ENCODE measurements around the gene B4GALNT1.
"Not testable (repeated sequence)": the region's sequence is repeated elsewhere in the genome, so short reads cannot be mapped to it uniquely, and the experiment has no call there.

Gene B4GALNT1

GRCh38 chr12:57637364-57637763 is 4.4 kb upstream of the B4GALNT1 start:
- DNase-seq (ENCODE audit: low spot score): peak; percentile 51

DNA sequence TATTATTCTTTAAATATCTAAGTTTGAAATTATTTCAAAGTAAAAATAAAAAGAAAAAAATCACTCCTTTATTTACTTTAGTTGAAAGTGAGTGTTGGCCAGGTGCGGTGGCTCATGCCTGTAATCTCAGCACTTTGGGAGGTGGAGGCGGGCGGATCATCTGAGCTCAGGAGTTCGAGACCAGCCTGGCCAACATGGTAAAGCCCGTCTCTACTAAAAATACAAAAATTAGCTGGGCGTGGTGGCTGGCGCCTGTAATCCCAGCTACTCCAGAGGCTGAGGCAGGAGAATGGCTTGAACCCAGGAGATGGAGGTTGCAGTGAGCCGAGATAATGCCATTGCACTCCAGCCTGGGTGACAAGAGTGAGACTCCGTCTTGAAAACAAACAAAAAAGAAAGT is 3.7 kb upstream of the B4GALNT1 start:
- not testable (repeated sequence) for DNase-seq (ENCODE audit: low spot score)

GRCh38 chr12:57632073-57632957 is 686 bp downstream of the B4GALNT1 start:
- peak; percentile 27 for DNase-seq (ENCODE audit: low spot score)

DNA sequence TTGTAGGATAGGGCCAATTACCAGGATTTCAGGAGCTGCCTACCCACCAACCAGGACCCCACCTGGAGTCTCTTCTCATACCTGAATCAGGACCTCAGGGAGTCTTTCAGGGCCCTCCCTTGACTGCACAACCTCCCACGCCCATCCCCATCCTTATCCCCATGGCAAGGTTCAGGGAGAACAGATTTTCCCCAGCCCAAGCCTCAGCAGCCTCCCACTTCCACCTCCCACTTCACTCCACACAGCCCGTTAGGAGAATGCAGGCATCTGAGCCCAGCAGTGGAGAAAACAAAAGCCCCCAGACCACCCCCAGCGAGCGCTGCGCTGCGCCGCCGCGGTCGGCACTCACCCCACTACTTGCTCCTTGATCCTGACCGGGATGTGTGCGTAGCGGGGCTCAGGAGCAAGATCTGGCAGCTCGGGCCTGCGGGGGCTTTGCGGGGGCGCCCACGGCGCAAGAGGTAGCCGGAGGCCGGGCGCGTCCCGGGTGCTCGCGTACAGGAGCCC is 1.4 kb downstream of the B4GALNT1 start:
- DNase-seq (ENCODE audit: low spot score): no peak

DNA sequence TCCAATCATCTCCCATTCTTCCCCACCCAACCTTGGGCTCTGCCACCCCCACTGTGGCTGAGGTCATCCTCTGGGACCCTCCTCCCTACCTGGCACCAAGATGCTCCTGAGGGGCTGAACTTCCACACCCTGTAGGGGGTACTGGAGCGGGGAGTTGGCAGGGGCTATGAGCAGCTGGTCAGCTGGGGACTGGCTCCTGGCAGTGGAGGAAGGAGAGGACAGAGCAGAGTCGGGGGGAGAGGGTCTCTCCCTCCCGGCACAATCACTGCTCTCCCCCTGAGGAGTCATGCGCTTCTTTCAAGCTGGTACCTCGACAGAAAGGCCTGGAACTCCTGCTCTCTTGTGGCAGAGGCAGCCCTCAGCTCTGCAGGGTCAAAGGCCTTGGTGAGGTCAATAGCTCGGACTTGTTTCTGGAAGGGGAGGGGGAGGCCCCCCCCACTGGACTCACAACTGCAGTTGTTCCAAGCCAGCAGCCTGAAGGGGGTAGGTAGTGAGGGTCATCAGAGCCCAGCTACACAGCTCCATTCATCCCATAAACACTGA is 2.0 kb downstream of the B4GALNT1 start:
- DNase-seq (ENCODE audit: low spot score): no peak

DNA sequence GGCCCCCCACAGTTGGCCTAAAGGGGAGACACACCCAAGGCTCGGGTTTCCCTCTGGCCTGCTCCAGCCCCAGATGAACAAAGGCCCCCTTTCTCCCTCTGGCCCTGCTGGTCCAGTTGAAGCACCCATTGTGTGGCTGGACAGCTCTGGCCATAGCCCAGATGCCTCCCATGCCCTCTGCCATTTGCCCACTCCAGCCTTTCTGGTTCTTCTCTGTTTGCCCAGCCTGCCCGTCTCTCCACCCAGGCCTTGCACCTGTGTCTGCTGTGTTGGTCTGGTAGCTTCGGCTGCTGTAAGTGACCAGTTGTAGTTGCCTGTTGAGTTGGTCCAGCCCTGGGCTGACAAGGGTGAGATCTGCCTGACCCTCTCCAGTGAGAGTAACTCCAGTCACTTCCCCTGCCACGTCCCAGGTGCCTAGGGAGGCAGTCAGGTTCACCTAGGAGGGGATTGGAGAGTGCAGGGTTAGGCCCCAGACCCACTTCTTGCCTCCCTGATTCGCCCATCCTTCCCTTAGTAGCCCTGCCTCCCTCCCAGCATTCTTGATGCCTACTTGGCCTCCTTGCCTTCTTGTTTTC is 3.0 kb downstream of the B4GALNT1 start:
- no peak for DNase-seq (ENCODE audit: low spot score)

DNA sequence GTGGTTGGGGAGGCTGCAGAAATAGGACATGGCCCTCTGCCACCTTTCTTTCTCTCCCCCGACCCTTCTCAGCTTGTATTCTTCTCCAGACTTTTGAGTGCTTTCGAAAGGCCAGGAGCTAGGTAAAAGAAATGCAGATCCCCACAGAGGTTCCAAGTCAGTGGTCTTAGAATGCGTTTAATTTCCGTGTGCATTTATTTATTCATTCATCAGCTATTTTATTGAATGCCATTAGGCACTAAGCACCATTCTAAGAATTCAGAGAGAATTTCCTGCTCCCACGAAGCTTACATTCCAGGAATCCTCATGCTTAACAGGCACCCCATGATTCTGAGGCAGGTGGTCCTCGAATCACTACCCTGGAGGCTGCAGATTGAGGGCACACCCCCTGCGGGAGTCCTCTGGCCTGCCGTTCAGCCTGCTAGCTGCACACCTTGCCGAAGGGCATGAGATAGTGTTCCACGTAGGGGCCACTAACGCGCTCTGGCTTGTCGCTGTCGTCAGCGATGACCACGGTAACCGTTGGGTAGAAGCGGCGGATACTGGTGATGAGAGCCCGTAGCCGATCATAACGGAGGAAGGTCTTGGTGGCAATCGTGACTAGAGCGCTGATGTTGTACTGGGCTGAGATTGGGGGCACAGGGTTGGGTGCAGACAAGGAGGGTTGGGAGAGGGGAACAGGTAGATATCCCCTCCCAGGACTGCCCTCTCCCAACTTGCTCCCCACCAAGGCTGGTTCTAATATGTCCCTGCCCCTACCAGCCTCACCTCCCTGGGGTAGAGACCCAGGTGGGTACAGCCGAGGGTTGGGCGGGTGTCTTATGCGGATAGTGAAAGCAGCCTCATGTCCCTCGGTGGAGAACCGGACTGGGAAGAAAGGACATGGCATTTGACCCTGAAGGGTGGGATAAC is 4.5 kb downstream of the B4GALNT1 start:
- no peak for DNase-seq (ENCODE audit: low spot score)

DNA sequence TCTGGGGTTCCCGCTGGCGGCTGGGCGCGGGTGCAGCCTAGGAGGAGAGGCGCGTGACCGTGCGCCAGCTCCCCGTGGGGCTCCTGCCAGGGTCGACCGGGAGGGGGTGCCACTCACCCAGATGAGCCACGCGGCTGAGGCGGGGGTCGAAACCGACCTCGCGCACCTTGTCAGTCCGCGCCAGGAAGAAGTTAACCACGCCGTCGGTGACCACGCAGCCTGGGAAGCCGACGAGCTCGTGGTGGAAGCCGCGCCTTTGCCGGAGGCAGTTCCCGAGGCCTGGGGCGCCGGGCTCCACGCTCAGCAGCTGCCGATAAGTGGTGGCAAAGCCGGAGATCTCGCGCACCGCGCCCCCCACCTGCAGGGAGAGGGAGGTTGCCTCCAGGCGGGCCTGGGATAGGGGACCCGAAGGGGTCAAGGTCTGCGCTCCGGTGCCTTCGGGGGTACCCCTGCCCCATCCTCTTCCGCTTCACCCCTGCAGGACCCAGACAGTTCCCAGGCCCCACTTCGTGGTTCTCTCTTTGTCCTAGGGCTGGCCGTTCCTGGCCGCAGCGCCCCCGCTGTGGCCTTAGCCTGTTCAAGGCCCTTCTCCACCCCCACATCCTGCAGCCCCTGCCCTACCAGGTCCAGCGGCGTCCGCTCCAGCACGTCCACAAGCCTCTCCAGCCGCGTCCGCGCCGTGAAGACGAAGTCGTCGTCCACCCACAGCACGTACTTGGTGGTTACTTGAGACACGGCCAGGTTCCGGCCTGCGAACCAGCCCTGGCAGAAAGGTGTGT is 5.3 kb downstream of the B4GALNT1 start:
- DNase-seq (ENCODE audit: low spot score): no peak

DNA sequence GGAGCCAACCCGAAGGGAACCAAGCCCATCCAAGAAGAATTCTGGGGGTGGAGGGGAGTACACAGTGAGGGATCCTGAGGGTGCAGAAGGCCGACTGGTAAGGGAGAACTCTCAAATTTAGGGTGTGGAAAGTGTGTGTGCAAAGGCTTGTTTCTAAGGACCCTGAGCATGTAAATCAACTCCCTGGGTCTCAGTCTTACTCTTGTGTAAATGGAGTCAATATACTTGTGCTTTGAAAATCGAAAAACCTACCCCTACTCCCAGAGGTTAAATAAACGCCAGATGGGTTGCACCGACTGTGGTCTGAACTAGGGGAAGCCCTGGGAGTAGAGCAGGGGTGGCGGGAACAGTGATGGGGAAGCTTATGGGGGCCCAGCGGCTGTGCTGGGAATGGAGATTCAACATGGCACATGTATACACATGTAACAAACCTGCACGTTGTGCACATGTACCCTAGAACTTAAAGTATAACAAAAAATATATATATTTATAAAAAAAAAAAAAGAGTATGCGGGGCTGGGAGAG is 6.0 kb downstream of the B4GALNT1 start:
- no peak for DNase-seq (ENCODE audit: low spot score)

- no peak for DNase-seq (ENCODE audit: low spot score)
Observed at GRCh38 chr12:57626111-57626920, 6.7 kb downstream of the B4GALNT1 start.

DNA sequence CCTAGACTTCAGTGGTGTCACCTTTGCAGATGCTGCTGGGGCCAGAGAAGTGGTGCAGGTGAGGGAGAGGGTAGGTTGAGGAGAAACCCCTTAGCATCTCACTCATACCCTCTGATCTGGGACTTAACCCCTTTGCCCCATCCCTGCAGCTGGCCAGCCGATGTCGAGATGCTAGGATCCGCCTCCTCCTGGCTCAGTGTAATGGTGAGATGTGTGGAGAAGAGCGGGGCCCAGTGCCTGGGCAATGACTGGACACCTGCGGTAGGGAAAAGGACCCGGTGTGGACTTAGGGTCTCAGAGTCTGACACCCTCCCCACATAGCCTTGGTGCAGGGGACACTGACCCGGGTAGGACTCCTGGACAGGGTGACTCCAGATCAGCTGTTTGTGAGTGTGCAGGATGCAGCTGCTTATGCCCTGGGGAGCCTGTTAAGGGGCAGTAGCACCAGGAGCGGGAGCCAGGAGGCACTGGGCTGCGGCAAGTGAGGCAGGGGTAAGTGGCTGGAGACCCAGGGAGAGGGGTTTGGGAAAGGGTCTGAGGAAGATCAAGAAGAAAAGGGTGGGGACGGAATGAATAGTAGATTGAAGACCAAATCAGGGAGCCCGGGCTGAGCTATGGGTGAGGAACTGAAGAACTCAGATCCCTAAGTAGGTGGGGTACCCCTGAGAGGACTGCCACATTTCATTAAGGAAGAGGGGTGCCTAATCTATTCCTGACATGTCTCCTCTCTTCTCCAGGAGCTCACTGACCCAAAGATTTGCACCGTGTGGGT is 7.6 kb downstream of the B4GALNT1 start:
- no peak for DNase-seq (ENCODE audit: low spot score)

DNA sequence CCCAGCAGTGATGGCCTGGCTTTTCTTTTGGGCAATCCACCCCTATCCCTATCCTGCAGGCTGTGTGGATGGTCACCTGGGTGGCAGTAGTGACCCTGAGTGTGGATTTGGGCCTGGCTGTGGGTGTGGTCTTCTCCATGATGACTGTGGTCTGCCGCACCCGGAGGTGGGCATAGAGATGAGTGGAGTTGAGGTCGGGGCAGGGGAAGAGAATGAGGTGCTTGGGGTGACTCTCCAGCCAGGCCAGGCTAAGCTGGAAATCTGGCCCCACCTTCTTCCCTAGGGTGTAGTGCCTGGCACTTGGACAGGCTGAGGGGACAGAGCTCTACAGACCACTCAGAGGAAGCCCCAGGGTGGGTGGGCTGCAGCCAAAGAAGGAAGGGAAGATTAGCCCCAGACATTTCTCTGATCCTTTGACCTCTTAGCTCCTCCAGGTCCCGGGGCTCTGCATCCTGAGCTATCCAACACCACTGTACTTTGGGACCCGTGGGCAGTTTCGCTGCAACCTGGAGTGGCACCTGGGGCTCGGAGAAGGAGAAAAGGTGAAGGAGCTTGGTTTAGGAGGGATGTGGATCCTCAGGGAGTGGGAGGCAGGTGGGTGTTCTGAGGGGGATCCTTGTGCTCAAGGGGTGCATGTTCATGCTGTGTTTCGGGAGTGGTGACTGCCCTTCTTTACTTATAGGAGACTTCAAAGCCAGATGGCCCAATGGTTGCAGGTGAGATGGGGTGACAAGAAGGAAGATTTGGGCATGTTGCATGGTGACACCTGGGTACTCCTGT is 8.4 kb downstream of the B4GALNT1 start:
- no peak for DNase-seq (ENCODE audit: low spot score)

- no peak for DNase-seq (ENCODE audit: low spot score)
Observed at GRCh38 chr12:57623811-57624390, 9.1 kb downstream of the B4GALNT1 start.

DNA sequence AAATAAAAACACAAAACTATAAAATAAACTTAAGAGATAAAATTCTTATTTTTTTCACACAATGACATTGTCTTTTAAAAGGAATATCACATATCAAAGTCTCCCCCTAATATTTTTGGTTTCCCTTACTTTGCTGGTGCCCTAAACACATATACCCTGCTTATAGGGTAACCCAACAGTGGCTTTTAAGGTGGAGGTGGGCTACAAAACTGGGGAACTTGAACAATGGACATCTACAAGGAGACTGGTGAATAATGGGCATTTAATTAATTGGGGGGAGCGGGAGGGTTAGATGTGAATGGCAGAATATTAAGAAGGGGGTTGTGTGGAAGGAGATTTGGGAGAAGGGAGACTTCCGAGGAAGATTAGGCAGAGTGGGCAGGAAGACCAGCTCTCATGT is 9.6 kb downstream of the B4GALNT1 start:
- DNase-seq (ENCODE audit: low spot score): no peak

DNA sequence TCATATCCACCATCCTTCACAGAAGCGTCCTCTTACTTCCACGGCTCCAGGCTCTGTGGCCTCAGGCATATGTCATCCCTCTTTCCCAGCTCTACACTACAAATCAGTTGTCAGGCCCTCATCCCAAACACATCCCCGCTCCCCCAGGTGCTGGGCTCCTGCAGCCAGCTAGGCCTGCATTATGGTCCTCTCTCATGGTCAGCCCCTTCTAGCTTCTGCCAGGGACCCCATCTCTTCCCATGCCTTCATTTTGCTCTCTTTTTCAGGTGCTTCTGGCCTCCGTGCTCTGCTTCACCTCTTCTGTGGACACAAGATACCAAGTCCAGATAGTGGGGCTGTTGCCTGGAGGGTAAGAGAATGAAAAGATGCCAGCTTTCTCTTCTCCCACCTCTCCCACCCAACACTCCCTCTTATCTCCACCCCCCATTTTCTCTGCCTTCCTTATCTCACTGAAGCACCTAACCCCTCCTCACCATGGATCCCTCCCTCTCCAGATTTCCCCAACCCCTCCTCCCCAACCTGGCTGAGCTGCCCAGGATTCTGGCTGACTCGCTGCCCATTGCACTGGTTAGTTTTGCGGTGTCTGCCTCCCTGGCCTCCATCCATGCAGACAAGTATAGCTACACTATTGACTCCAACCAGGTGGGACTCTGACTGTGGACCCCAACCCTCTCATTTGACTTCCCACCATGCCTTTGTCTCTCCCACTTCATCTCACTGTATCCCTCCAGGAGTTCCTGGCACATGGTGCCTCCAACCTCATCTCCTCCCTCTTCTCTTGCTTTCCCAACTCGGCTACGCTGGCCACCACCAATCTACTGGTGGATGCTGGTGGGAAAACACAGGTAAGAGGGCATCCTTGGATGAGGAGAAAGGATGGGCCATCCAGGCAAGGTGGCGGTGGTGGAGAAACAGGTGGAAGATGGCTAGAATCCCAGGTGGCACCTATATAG is 10.4 kb downstream of the B4GALNT1 start:
- no peak for DNase-seq (ENCODE audit: low spot score)

DNA sequence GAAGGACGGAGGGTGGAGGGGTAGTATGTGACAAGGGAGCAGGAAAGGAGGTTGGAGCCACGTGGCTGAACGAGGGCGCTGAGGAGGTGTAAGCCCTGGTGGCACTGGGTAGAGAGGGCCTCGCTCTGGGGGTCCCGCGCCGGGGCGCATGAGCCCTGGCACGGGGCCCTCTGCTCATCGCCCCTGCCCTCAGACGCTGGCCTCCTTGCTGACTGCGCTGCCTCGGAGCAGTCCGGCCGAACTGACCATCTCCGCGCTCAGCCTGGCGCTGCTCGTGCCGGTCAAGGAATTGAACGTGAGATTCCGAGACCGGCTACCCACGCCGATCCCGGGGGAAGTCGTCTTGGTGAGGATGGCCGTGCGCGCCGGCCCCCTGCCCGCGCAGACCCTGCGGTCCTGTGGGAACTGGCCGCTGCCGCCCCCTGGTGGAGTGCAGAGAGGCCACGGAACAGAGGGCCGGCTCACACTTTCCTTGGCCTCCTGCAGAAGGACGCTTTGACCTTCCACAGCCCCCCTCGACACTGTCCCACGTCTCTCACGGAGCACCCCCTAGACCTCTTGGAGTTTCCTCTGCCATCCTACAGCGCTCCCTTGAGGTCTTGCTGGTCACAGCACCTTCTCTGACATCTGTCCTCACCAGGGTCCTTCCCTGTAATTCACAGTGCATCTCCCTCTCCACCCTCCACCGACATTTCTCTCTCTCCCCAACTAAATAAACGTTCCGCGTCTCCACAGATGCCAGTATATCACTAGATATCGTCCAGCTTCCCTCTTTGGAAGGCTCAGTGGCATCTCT is 11.3 kb downstream of the B4GALNT1 start:
- DNase-seq (ENCODE audit: low spot score): peak; percentile 46
